Stimulated activated CD4-positive, alpha-beta T cell treated with anti-CD3 and anti-CD28 coated beads, Interleukin-4, amount 100 ng/mL, for 4 hours (primary cell): Measurements from ENCODE around the gene EFNB3.

Experiments used
- DNase-seq, 2 experiments: peaks; one replicate each; pipeline ENCODE4 v3.0.0-alpha.2; 2020

EFNB3 gene

DNA sequence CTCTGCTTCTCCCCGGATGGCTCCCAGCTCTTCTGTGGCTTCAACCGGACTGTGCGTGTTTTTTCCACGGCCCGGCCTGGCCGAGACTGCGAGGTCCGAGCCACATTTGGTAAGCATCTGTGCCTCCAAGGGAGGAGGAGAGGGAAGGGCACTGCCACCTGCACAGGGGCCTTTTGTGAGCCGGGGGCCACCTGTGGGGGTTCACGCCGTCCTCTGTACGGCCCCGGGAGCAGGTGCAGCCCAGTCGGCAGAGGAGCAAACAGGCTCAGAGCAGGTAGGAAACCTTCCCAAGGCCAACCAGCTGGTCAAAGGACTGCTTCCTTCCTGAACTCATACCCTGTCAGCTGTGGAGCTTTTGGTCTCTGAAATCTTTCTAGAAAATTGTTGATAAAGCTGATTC, 3.3 kb upstream of the EFNB3 start:
- no peak for DNase-seq

DNA sequence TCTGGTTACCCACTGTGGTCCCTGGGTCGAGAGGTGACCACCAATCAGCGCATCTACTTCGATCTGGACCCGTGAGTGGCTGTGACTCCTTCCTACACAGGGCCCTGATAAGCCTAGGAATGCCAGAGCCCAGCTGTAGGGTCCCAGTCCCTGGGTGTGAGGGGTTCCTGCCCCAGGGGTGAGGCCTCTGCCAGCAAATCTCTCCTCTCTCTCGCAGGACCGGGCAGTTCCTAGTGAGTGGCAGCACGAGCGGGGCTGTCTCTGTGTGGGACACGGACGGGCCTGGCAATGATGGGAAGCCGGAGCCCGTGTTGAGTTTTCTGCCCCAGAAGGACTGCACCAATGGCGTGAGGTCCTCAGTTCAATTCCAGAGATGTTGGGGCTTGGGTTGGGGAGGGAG, 2.2 kb upstream of the EFNB3 start:
- DNase-seq: no peak

GRCh38 chr17:7703584-7704479, 1.2 kb upstream of the EFNB3 start:
- no peak for DNase-seq

DNA sequence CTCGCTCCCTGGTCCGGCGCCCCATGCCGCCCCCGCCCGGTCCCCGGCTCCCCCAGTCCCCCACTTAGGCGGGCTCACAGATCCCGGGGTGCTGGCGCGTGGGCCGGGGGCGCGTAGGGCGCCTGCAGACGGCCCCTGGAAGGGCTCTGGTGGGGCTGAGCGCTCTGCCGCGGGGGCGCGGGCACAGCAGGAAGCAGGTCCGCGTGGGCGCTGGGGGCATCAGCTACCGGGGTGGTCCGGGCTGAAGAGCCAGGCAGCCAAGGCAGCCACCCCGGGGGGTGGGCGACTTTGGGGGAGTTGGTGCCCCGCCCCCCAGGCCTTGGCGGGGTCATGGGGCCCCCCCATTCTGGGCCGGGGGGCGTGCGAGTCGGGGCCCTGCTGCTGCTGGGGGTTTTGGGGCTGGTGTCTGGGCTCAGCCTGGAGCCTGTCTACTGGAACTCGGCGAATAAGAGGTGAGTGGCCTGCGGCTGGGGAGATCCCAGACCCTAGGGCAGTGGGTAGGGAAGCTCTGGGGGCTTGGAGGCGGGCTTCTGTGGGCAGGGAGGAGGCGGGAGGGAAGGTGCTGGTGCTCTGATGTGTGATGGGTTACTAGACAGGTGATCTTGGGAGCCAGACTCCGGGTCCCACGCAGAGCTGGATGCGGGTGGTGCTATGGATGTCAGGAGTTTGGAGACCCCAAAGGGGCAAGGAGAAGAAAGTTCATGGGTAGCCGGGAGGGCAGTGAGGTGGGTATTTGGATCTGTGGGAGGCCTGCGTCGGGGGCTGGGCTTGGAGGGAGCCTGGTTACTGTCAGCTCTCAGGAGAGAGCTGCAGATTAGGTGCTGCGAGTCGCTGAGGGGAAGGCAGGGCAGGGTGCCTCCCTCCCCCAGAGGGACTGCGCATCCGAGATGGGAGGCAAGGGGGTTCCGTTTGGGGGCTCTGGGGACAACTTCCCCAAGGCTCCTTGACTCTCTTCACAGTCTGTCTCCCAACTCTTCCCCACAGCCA, 560 bp downstream of the EFNB3 start:
- DNase-seq: no peak

GRCh38 chr17:7706631-7707354, 1.8 kb downstream of the EFNB3 start:
- DNase-seq: no peak

DNA sequence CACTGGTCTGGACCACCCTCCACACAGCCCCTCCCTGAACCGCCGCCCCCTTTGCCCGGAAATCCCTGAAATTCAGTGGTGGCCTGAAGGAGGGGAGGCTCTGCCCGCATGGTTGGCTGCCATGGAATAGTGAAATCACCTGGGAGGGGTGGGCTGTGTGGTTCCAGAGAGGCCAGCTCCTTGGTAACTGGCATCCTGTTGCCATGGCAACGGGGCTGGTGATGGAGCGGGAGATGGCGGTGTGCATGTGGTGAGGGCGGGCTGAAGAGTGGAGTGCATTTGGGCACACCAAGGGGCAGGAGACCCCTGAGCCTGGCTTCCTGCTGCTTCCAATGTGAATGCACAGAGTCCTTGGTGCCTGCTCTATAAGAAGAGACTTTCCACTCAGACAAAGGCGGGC, 2.4 kb downstream of the EFNB3 start:
- DNase-seq: no peak

GRCh38 chr17:7707858-7708750, 3.1 kb downstream of the EFNB3 start:
- DNase-seq: no peak

GRCh38 chr17:7709031-7709430, 4.0 kb downstream of the EFNB3 start:
- DNase-seq: no peak

DNA sequence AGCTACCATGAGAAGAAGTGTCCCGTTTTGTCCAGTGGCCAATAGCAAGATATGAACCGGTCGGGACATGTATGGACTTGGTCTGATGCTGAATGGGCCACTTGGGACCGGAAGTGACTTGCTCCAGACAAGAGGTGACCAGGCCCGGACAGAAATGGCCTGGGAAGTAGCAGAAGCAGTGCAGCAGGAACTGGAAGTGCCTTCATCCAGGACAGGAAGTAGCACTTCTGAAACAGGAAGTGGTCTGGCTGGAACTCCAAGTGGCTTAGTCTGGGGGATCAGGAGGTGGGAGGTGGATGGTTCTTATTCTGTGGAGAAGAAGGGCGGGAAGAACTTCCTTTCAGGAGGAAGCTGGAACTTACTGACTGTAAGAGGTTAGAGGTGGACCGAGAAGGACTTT, 5.3 kb downstream of the EFNB3 start:
- no peak for DNase-seq

- no peak for DNase-seq
Measured at GRCh38 chr17:7711051-7711755, 6.2 kb downstream of the EFNB3 start.

DNA sequence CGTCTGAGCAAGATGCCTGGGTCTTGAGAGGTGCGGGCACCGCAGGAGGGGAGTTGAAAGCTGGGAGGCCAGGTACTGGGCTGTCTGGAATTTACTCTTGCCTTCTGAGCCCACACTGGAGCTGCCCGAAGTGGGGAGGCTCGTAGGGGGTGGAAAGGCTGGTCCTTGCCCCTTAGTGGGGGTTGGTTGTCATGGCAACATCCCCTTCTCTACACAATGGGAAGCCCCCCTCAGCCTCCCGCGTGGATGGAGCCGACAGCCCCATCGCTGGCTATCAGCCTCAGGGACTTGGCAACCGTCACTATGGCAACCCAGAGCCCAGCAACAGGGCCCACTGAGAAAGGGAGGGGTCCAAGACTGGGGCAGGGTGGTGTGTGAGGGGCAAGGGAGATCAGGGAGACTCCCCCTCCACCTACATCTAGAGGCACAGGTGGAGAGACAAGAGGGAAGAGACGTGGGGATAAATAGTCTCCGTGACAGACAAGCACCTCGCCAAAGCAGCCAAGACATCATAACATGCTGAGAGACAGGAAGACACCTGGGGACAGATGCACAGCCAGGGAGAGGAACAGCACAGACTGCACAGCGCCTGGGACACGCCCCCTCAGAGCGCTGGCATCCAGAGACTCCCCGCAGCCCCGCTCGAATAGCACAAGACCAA, 7.2 kb downstream of the EFNB3 start:
- DNase-seq: no peak

- DNase-seq: no peak
Measured at GRCh38 chr17:7713782-7714181, 8.8 kb downstream of the EFNB3 start.

DNA sequence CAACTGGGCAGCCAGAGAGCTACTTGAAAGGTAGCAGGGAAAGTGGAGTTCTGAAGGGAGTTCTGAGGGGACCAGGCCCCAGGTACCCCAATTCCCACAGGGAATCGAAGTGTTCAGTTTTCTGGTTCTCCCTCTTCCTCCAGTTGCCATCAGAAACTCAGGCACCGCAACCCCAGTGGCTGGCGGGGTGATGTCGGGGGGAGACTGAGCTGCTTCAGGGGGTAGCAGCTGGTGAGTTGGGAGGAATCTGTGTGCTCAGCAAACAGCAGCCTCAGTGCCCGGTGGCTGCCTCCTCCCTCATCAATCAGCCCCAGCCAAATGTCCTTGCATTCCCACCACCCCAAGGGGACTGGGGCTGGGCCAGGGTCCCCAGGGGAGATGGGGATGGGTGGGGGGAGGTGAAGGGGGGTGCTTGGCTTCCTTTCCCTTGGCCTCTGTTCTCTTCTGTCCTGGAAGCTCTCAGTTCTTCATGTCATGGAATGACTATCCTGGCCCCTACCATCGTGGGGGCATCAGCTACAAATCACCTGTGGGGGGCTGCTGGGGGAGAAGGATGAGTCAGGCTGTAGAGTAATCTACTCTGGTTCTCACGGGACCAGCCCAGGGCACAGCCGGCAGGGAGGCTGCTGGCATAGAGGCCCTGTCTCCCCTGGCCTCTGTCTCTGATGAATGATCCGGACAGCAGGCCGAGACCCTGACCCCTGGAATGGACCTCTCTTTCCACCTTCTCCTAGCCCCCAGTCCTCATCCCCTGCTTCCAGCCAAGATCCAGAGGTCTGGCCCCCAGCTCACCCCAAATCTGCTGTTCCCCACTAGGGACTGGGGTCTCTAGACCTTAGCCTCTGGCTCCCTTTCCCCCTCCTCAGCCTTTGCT, 10.0 kb downstream of the EFNB3 start:
- DNase-seq: no peak

- no peak for DNase-seq
Measured at GRCh38 chr17:7715936-7716886, 11.2 kb downstream of the EFNB3 start.

DNA sequence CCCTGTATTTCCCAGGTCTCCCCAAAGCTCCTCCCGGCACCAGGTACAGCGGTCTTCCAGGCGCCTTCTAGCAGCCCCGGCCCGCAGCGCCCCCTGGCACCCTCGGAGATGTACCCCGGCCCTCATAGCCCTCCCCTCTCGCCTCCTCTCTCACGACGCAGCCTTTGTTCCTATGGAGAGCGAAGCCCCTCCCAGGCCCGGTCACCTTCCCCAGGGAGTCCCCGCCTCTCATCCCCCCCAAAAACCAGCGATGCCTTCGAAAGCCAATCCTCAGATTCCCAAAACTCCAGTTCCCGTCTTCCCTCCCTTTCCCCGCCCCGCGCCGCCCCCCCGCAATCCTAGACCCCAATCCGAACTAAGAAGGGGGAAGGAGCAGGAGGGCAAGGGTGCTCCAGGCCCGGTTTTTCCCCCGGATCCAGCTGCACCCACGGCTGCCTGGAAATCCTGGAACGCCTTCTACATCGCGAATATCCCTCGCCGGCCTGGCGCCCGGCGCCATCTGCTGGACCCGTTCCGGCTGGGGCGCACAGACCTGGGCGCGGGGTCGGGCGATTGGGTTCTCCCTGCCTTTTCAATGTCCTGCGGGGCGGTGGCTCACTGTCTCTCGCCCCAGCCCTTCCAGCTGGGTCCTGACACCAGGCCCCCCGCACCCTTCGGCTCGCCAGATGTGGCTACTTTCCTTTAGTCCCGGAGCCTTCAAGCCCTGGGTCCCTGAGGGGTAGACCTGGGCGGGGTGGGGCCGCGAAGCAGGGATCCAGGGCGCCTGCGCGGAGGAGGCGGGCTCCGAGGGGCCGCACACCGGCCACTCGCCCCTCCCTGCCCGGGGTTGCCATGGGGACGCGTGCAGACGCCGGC, 12.1 kb downstream of the EFNB3 start, which contains the start of gene DNAH2:
DNAH2 (plus strand) TSS at position 844 of the 855 bp plus-strand sequence. CDS start 1,991 bp downstream, outside the sequence.
- DNase-seq: peak in 1 of 2 experiments; percentile 50

- DNase-seq: peak in 1 of 2 experiments; percentile 18
Measured at GRCh38 chr17:7717756-7718350, 12.9 kb downstream of the EFNB3 start.

- no peak for DNase-seq
Measured at GRCh38 chr17:7719661-7720060, 14.7 kb downstream of the EFNB3 start.
